ENCODE data around the gene KCNN2.

The KCNN2 gene

DNA sequence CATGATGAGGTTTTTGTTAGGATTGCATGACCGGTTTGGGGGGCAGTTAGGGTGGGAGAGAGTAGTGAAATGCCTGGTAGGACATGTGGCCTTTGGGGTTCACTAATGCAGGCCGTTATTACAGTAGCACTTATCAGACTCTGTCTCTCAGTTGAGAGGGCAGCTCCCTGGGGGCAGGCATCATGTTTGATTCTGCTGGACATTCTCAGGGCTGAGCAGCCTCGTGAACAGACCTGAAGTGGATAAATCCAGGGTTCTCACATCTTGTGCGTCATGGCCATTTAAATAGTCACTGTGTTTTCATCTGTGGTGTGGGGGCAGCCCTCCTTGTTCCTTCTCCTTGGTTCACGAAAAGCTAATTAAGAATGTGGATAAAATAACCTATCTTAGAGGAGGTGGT lies 18.9 kb downstream of the KCNN2 start:
- no peak for TF ChIP-seq ZNF274 (IDR thresholded peaks at IDR 0.05; ENCODE audit: low read depth, low read length)

GRCh38 chr5:114387433-114387832 lies 25.6 kb downstream of the KCNN2 start:
- TF ChIP-seq ZNF274 (IDR thresholded peaks at IDR 0.05; ENCODE audit: low read depth, low read length) = no peak
- no peak overlapping the region for H3K4me3 ChIP-seq (ENCODE audit: low read length)

More for the DNA sequence above, 18.9 kb downstream of the KCNN2 start:
- H3K4me3 ChIP-seq (ENCODE audit: low read length) = no peak overlapping the region

DNA sequence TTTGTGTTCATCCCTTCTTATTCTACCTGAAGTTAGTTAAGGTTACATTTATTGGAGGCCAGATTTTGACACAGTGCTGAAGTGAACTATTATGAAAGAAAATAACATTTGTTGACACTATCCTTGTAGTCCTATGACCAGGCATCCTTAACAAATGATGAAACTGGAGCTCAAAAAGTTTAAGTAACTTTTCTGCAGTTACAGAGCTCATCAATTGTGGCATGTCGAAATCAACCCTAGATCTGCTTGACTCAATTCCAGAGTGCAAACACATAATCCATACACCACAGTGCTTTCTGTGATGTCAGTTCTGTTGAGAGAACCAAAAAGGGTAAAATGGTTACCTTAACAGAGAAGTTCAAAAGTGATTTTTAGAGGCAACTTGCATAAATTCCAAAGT lies 28.6 kb downstream of the KCNN2 start:
- H3K4me3 ChIP-seq (ENCODE audit: low read length) = no peak overlapping the region
- TF ChIP-seq ZNF274 (IDR thresholded peaks at IDR 0.05; ENCODE audit: low read depth, low read length) = no peak

DNA sequence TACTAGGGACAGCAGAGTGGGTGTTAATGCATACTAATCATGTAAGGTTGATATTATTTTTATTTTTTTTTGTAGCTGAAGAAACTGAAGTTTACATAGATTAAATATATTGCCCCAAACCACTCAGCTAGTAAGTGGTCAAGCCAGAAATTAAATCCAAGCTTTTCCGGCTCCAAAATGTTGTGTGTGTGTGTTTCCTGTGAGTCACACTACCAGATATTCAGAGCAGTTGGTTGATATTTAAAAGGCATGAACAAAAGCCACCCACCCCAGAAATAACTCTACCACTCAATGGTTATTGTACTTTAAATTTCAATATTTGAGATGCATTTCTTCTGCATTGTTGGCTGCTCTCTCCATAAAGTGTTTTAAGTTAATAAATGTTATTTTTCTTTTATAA lies 29.5 kb downstream of the KCNN2 start:
- H3K4me3 ChIP-seq (ENCODE audit: low read length) = no peak overlapping the region
- TF ChIP-seq ZNF274 (IDR thresholded peaks at IDR 0.05; ENCODE audit: low read depth, low read length) = no peak

DNA sequence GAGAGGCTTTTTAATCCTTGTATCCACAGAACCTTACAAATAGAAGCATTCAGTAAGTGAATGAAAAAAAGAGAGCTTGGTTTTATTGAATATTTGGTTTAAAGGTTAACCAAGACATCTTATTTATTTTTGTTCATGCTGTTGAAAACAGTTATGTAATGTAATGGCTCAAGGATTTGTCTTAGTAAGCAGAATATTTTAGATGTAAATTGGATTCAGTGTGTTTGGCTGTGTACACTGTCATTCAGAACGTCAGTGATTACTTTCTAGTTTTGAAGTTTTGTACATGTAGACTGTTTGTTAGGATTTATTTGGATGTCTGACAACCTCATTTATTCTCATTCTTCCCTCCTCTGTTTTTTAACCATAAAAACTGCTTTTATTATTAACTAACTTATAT lies 31.3 kb downstream of the KCNN2 start:
- H3K4me3 ChIP-seq (ENCODE audit: low read length) = no peak overlapping the region
- TF ChIP-seq ZNF274 (IDR thresholded peaks at IDR 0.05; ENCODE audit: low read depth, low read length) = no peak

DNA sequence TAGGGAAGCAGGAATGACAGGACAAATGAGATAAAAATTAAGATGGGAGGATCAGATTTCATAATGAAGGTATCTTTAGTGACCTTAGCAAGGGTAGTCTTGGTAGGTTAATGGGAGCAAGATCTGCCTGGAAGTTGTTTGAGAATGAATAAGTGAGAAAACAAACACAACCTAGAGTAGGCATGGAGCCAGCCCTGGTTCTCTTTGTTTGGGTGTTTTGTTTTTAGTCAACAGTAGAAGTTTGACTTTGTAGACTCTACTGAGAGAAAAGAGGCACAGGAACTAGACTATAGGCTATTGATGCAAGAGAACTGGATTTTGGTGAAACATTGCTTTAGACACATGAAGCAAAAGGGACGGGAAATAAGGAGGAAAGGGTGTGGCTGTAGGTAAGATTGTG lies 40.3 kb downstream of the KCNN2 start:
- no peak overlapping the region for H3K4me3 ChIP-seq (ENCODE audit: low read length)
- TF ChIP-seq ZNF274 (IDR thresholded peaks at IDR 0.05; ENCODE audit: low read depth, low read length) = no peak

GRCh38 chr5:114407783-114408182 lies 45.9 kb downstream of the KCNN2 start:
- no peak overlapping the region for H3K4me3 ChIP-seq (ENCODE audit: low read length)
- TF ChIP-seq ZNF274 (IDR thresholded peaks at IDR 0.05; ENCODE audit: low read depth, low read length) = no peak

DNA sequence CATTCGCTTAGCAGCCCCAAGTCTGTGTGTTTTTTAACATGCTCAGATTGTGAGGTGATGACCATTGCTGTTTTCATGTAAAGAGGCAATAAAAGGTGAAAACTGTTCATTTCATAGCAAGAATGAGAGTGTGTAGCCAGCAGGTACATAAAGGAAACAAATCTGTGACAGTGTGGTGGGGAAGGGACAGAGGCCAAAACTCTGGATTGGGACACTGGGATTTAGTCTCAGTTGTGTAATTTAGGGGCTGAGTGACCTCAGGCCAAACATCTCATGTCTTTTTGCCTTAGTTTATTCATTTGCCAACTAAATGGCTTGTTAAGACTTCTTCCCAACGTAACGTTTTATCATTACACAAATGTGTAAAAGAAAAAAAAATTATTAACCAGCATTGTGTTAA lies 47.0 kb downstream of the KCNN2 start:
- H3K4me3 ChIP-seq (ENCODE audit: low read length) = no peak overlapping the region
- no peak for TF ChIP-seq ZNF274 (IDR thresholded peaks at IDR 0.05; ENCODE audit: low read depth, low read length)

- no peak overlapping the region for H3K4me3 ChIP-seq (ENCODE audit: low read length)
- TF ChIP-seq ZNF274 (IDR thresholded peaks at IDR 0.05; ENCODE audit: low read depth, low read length) = no peak
Measured at GRCh38 chr5:114411380-114411931, 49.6 kb downstream of the KCNN2 start.

GRCh38 chr5:114412510-114413171 lies 50.8 kb downstream of the KCNN2 start:
- no peak for TF ChIP-seq ZNF274 (IDR thresholded peaks at IDR 0.05; ENCODE audit: low read depth, low read length)
- no peak overlapping the region for H3K4me3 ChIP-seq (ENCODE audit: low read length)

DNA sequence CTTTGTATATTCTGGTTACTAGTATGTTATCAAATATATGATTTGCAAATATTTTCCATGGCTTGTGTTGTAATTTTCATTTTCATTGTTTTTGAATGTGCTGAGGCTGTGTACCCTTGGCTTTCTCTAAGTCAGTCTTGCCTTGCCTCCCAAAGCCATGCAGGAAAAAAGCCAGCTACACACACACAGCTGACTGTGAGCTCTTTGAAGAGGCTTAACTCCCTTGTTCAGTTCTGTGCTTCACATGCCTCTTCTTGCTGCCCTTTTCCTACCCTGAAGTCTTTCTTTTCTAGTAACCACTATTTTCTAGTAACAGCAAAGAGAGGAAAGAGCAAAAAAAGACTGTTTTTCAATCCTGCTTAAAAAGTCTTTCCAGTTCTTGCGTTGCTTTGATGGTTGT lies 53.9 kb downstream of the KCNN2 start:
- TF ChIP-seq ZNF274 (IDR thresholded peaks at IDR 0.05; ENCODE audit: low read depth, low read length) = no peak
- H3K4me3 ChIP-seq (ENCODE audit: low read length) = no peak overlapping the region

- TF ChIP-seq ZNF274 (IDR thresholded peaks at IDR 0.05; ENCODE audit: low read depth, low read length) = no peak
- H3K4me3 ChIP-seq (ENCODE audit: low read length) = no peak overlapping the region
Measured at GRCh38 chr5:114416254-114416653, 54.4 kb downstream of the KCNN2 start.

- H3K4me3 ChIP-seq (ENCODE audit: low read length) = no peak overlapping the region
- no peak for TF ChIP-seq ZNF274 (IDR thresholded peaks at IDR 0.05; ENCODE audit: low read depth, low read length)
Measured at GRCh38 chr5:114417519-114417918, 55.6 kb downstream of the KCNN2 start.

- no peak overlapping the region for H3K4me3 ChIP-seq (ENCODE audit: low read length)
- TF ChIP-seq ZNF274 (IDR thresholded peaks at IDR 0.05; ENCODE audit: low read depth, low read length) = no peak
Measured at GRCh38 chr5:114418176-114419066, 56.6 kb downstream of the KCNN2 start.

DNA sequence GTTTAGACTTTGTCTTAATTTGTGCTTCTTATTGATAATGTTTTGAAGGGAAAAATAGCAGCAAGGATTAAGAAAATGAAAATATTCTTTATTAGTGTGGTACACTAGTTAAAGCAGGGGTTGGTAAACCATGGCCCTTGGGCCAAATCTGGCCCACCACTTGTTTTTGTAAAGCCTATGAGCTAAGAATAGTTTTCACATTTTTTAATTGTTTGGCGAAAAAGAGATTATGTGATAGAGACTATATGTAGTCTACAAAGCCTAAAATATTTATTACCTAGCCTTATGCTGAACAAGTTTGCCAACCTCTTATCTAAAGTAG lies 57.2 kb downstream of the KCNN2 start:
- TF ChIP-seq ZNF274 (IDR thresholded peaks at IDR 0.05; ENCODE audit: low read depth, low read length) = no peak
- H3K4me3 ChIP-seq (ENCODE audit: low read length) = no peak overlapping the region; the same call in 1 of the 2 replicates
